ENCODE data around the gene RETREG1.
"Not testable (repeated sequence)": the region's sequence is repeated elsewhere in the genome, so short reads cannot be mapped to it uniquely, and the experiment has no call there.

RETREG1 gene

GRCh38 chr5:16484081-16484480 is 132.7 kb downstream of the RETREG1 start:
- no peak overlapping the region for H3K4me3 ChIP-seq (ENCODE audit: low read depth, low read length)
- no peaks in the 10 kb centered on the region; the same call in 1 of the 2 replicates for H3K27me3 ChIP-seq (ENCODE audit: control insufficient read depth, insufficient read depth, low read length)
- no peak overlapping the region for H3K27ac ChIP-seq (ENCODE audit: low read depth, low read length)

DNA sequence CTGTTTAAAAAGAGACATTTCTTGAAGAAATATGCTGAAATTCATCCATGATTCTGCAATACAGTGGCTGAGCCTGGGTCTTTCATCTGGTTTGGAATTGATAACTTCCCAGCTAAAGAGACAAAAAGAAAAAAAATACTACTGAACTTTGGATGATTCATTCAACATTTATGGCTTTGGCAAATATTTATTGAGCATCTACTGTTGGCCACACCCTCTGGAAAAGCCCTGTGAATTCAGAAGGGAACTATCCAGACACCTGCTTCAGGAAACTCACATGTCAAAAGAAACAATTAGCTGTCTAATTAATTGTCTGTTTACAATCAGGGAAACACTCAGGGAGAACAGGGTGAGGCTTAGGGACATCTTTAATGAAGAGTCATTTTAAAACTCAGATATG is 133.4 kb downstream of the RETREG1 start:
- Histone ChIP-seq H3K9ac (ENCODE audit: low read depth, low read length) (no peak overlapping the region), H3K36me3 (ENCODE audit: control insufficient read depth, insufficient read depth, low read length) (no peaks in the 10 kb centered on the region), H3K4me1 (ENCODE audit: control insufficient read depth, insufficient read depth, low read length) (no peaks in the 10 kb centered on the region), H3K27me3 (ENCODE audit: control insufficient read depth, insufficient read depth, low read length) (no peaks in the 10 kb centered on the region; the same call in 1 of the 2 replicates), H3K4me3 (ENCODE audit: low read depth, low read length) (no peak overlapping the region), H3K27ac (ENCODE audit: low read depth, low read length) (no peak overlapping the region), H3K9me3 (ENCODE audit: control insufficient read depth, insufficient read depth, low read length) (no peaks in the 10 kb centered on the region)

More at GRCh38 chr5:16484081-16484480, 132.7 kb downstream of the RETREG1 start:
- H3K9ac ChIP-seq (ENCODE audit: low read depth, low read length): no peak overlapping the region
- no peaks in the 10 kb centered on the region for H3K4me1 ChIP-seq (ENCODE audit: control insufficient read depth, insufficient read depth, low read length)
- no peaks in the 10 kb centered on the region for H3K36me3 ChIP-seq (ENCODE audit: control insufficient read depth, insufficient read depth, low read length)
- no peaks in the 10 kb centered on the region for H3K9me3 ChIP-seq (ENCODE audit: control insufficient read depth, insufficient read depth, low read length)

DNA sequence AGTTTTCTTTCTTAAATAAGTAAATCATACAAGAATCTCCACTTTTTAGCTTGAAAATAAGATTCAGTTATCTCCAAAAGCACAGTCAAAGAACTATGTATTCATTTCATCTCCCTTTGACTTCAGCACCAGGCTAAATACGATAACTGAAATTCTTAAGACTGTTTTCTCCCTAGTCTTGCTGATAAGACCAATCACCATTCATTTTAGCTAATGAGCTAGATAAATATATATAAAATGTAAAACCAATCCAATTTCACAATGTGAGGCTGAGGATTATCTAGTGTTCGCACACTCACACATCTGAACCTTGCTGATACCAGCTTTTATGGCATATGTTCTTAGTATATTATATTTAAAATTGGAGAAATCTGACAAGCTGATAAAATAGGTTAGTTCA is 133.9 kb downstream of the RETREG1 start:
- Histone ChIP-seq H3K4me3 (ENCODE audit: low read depth, low read length) (no peak overlapping the region), H3K9ac (ENCODE audit: low read depth, low read length) (no peak overlapping the region), H3K4me1 (ENCODE audit: control insufficient read depth, insufficient read depth, low read length) (no peaks in the 10 kb centered on the region), H3K9me3 (ENCODE audit: control insufficient read depth, insufficient read depth, low read length) (no peaks in the 10 kb centered on the region), H3K27ac (ENCODE audit: low read depth, low read length) (no peak overlapping the region), H3K27me3 (ENCODE audit: control insufficient read depth, insufficient read depth, low read length) (no peaks in the 10 kb centered on the region; the same call in 1 of the 2 replicates), H3K36me3 (ENCODE audit: control insufficient read depth, insufficient read depth, low read length) (no peaks in the 10 kb centered on the region)

GRCh38 chr5:16480821-16481538 is 135.8 kb downstream of the RETREG1 start:
- no peak overlapping the region for H3K4me3 ChIP-seq (ENCODE audit: low read depth, low read length)
- H3K9me3 ChIP-seq (ENCODE audit: control insufficient read depth, insufficient read depth, low read length): no peaks in the 10 kb centered on the region
- no peak overlapping the region for H3K27ac ChIP-seq (ENCODE audit: low read depth, low read length)
- no peak overlapping the region for H3K9ac ChIP-seq (ENCODE audit: low read depth, low read length)
- H3K27me3 ChIP-seq (ENCODE audit: control insufficient read depth, insufficient read depth, low read length): no peaks in the 10 kb centered on the region; the same call in 1 of the 2 replicates
- H3K36me3 ChIP-seq (ENCODE audit: control insufficient read depth, insufficient read depth, low read length): no peaks in the 10 kb centered on the region
- no peaks in the 10 kb centered on the region for H3K4me1 ChIP-seq (ENCODE audit: control insufficient read depth, insufficient read depth, low read length)

- Histone ChIP-seq H3K4me3 (ENCODE audit: low read depth, low read length) (no peak overlapping the region), H3K27me3 (ENCODE audit: control insufficient read depth, insufficient read depth, low read length) (no peaks in the 10 kb centered on the region; the same call in 1 of the 2 replicates), H3K9ac (ENCODE audit: low read depth, low read length) (no peak overlapping the region), H3K9me3 (ENCODE audit: control insufficient read depth, insufficient read depth, low read length) (no peaks in the 10 kb centered on the region), H3K36me3 (ENCODE audit: control insufficient read depth, insufficient read depth, low read length) (no peaks in the 10 kb centered on the region), H3K4me1 (ENCODE audit: control insufficient read depth, insufficient read depth, low read length) (no peaks in the 10 kb centered on the region), H3K27ac (ENCODE audit: low read depth, low read length) (no peak overlapping the region)
Observed at GRCh38 chr5:16480144-16480543, 136.7 kb downstream of the RETREG1 start.

DNA sequence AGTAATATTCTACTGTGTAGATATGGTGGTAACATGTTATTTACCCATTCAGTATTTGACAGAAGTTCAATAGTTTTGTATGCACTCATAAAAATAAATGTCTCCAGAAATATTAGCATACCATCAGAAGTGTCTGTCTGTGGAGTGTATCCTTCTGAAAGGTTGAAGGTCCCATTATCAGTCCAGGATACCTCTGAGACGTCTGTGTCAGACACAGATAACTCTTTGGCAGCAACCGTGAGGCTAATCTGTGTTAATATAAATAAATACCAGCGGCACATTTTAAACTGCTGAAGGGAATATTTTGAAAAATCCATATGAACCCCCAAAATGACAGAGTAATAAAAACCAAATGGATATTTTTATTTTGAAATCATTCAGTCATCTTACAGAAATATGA is 139.3 kb downstream of the RETREG1 start:
- H3K27ac ChIP-seq (ENCODE audit: low read depth, low read length): no peak overlapping the region
- H3K4me1 ChIP-seq (ENCODE audit: control insufficient read depth, insufficient read depth, low read length): no peaks in the 10 kb centered on the region
- H3K9me3 ChIP-seq (ENCODE audit: control insufficient read depth, insufficient read depth, low read length): no peaks in the 10 kb centered on the region
- no peak overlapping the region for H3K4me3 ChIP-seq (ENCODE audit: low read depth, low read length)
- no peaks in the 10 kb centered on the region for H3K27me3 ChIP-seq (ENCODE audit: control insufficient read depth, insufficient read depth, low read length)
- no peaks in the 10 kb centered on the region for H3K36me3 ChIP-seq (ENCODE audit: control insufficient read depth, insufficient read depth, low read length)
- H3K9ac ChIP-seq (ENCODE audit: low read depth, low read length): no peak overlapping the region

DNA sequence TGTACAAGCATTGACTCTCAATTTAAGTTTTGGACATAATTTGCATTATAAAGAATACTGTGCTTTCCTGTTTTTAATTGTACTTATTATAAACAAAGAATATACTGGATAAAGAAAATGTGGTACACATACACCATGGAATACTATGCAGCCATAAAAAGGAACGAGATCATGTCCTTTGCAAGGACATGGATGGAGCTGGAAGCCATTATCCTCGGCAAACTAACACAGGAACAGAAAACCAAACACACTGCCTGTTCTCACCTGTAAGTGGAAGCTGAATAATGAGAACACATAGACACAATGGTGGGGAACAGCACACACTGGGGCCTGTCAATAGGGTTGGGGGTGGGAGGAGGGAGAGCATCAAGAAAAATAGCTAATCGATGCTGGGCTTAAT is 140.4 kb downstream of the RETREG1 start:
- not testable (repeated sequence) for H3K9ac ChIP-seq (ENCODE audit: low read depth, low read length); H3K9me3 ChIP-seq (ENCODE audit: control insufficient read depth, insufficient read depth, low read length); H3K4me1 ChIP-seq (ENCODE audit: control insufficient read depth, insufficient read depth, low read length); H3K4me3 ChIP-seq (ENCODE audit: low read depth, low read length); H3K36me3 ChIP-seq (ENCODE audit: control insufficient read depth, insufficient read depth, low read length); H3K27ac ChIP-seq (ENCODE audit: low read depth, low read length); H3K27me3 ChIP-seq (ENCODE audit: control insufficient read depth, insufficient read depth, low read length)

GRCh38 chr5:16471387-16471786 is 145.4 kb downstream of the RETREG1 start:
- H3K9ac ChIP-seq (ENCODE audit: low read depth, low read length): no peak overlapping the region
- H3K36me3 ChIP-seq (ENCODE audit: control insufficient read depth, insufficient read depth, low read length): no peaks in the 10 kb centered on the region
- H3K27me3 ChIP-seq (ENCODE audit: control insufficient read depth, insufficient read depth, low read length): no peaks in the 10 kb centered on the region
- H3K9me3 ChIP-seq (ENCODE audit: control insufficient read depth, insufficient read depth, low read length): no peaks in the 10 kb centered on the region
- H3K4me3 ChIP-seq (ENCODE audit: low read depth, low read length): no peak overlapping the region
- H3K27ac ChIP-seq (ENCODE audit: low read depth, low read length): no peak overlapping the region
- no peaks in the 10 kb centered on the region for H3K4me1 ChIP-seq (ENCODE audit: control insufficient read depth, insufficient read depth, low read length)

GRCh38 chr5:16467363-16468219 is 149.2 kb downstream of the RETREG1 start:
- H3K4me3 ChIP-seq (ENCODE audit: low read depth, low read length): no peak overlapping the region
- no peaks in the 10 kb centered on the region for H3K4me1 ChIP-seq (ENCODE audit: control insufficient read depth, insufficient read depth, low read length)
- peaks cover 10% of the 10 kb centered on the region for H3K36me3 ChIP-seq (ENCODE audit: control insufficient read depth, insufficient read depth, low read length)
- H3K9me3 ChIP-seq (ENCODE audit: control insufficient read depth, insufficient read depth, low read length): no peaks in the 10 kb centered on the region
- no peak overlapping the region for H3K9ac ChIP-seq (ENCODE audit: low read depth, low read length)
- H3K27ac ChIP-seq (ENCODE audit: low read depth, low read length): no peak overlapping the region
- no peaks in the 10 kb centered on the region for H3K27me3 ChIP-seq (ENCODE audit: control insufficient read depth, insufficient read depth, low read length)

GRCh38 chr5:16465544-16466432 is 151.0 kb downstream of the RETREG1 start, which contains the start of gene ZNF622:
Gene ZNF622, minus strand, starts transcription at chr5:16465800. Its CDS starts 135 bp downstream, at chr5:16465665.
- no peaks in the 10 kb centered on the region for H3K4me1 ChIP-seq (ENCODE audit: control insufficient read depth, insufficient read depth, low read length)
- peak within 1 kb of the TSS; percentile 80 for H3K9ac ChIP-seq (ENCODE audit: low read depth, low read length)
- H3K27ac ChIP-seq (ENCODE audit: low read depth, low read length): peak within 1 kb of the TSS; percentile 84
- H3K4me3 ChIP-seq (ENCODE audit: low read depth, low read length): peak within 1 kb of the TSS; percentile 97
- peaks cover 28% of the 10 kb centered on the region for H3K36me3 ChIP-seq (ENCODE audit: control insufficient read depth, insufficient read depth, low read length)
- H3K27me3 ChIP-seq (ENCODE audit: control insufficient read depth, insufficient read depth, low read length): no peaks in the 10 kb centered on the region
- no peaks in the 10 kb centered on the region for H3K9me3 ChIP-seq (ENCODE audit: control insufficient read depth, insufficient read depth, low read length)
